ENCODE data around the gene PCDHGC5.

Gene PCDHGC5

DNA sequence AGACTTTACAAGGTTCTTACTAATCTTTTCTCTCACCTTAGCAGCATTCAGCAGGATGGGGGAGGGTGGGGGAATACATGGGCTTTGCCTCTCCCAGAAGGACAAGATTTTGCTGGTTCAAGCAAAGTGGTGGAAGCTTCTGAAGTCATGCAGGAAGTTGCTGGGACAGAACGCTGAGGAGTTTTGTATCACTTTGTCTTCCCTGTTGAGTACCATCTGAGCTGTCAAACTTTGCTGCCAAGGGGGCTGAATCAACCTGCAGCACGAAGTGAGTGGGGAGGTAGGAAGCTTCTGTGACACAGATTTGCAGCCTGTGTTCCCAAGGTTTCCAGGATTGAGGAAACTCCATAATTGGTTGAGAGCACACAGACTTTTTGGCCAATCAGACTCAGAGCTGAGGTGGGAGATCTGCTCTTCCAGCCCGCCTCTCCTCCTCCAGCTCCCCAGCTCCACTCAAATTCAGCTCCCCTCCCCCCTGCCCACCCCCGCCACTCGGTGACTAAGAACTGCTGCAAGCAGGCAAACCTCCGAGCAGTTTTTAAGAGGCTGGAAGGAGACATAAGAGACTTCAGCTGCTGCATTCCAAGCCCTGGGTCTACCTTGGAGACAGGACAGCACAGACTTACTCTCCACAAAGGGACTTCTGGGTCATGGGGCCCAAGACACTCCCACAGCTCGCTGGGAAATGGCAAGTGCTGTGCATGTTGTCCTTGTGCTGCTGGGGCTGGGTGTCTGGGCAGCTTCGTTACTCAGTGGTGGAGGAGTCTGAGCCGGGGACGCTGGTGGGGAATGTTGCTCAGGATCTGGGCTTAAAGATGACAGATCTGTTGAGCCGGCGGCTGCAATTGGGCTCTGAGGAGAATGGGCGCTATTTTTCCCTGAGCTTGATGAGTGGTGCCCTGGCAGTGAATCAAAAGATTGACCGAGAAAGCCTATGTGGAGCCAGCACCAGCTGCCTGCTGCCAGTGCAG is at the start of gene PCDHGC5:
Gene PCDHGC5 (plus strand): TSS at position 491 of the 971 bp plus-strand sequence. CDS start 160 bp downstream, at position 651.
- H3K27ac ChIP-seq (ENCODE audit: low read length) = no peak within 1 kb of the TSS
- no peak for DNase-seq (ENCODE audit: low read depth, low spot score)
- H3K27me3 ChIP-seq (ENCODE audit: control insufficient read depth, insufficient read depth, low read length) = peaks cover 19% of the 10 kb centered on the region; the same call in 1 of the 2 replicates
- H3K9me3 ChIP-seq (ENCODE audit: control insufficient read depth, insufficient read depth, low read length) = no peaks in the 10 kb centered on the region
- H3K4me3 ChIP-seq (ENCODE audit: low read length) = no peak within 1 kb of the TSS
- WGBS (ENCODE audit: insufficient coverage, insufficient read length) = no CpG with 5 or more reads among the region's 14 CpGs
- H3K36me3 ChIP-seq (ENCODE audit: control insufficient read depth, insufficient read depth, low read length) = no peaks in the 10 kb centered on the region; the same call in 1 of the 2 replicates
- H3K4me1 ChIP-seq (ENCODE audit: control insufficient read depth, insufficient read depth, low read length) = peaks cover 4% of the 10 kb centered on the region

DNA sequence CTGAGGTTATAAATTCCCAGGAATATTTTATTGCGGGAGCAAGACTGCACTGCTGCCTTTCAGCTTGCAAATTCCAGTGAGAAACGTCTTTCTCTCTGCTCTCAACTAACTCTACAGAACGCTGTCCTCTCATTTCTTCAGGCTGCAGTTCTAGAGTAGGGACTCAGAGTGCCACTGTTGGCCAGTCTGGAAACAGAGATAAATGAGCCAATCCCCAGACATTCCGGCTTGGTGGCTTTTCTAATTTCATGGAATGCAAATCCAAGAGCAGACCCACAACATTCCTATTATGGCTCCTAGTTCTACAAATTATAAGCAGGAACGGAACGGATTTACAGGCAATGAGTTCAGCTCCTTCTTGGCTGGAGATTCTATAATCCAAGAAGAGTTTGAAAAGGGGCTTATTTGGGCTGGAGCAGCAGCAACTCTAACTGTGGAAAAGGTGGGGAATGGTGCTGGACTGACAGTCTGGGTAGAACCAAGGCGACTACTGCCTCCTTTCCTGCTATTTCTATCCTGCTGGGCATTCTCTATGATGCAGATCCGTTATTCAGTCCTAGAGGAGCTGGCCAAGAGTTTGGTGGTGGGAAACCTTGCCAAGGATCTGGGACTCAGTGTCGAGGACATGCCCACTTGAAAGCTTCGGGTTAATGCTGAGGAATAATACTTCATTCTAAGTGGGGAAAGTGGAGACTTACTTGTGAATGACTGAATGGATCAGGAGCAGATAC is 49.3 kb upstream of the PCDHGC5 start:
- DNase-seq (ENCODE audit: low read depth, low spot score) = no peak
- peaks cover 1% of the 10 kb centered on the region; the same call in 1 of the 2 replicates for H3K4me1 ChIP-seq (ENCODE audit: control insufficient read depth, insufficient read depth, low read length)
- no peaks in the 10 kb centered on the region for H3K9me3 ChIP-seq (ENCODE audit: control insufficient read depth, insufficient read depth, low read length)
- no peak overlapping the region for H3K27ac ChIP-seq (ENCODE audit: low read length)
- no peaks in the 10 kb centered on the region for H3K27me3 ChIP-seq (ENCODE audit: control insufficient read depth, insufficient read depth, low read length)
- WGBS (ENCODE audit: insufficient coverage, insufficient read length) = no CpG with 5 or more reads among the region's 10 CpGs
- H3K4me3 ChIP-seq (ENCODE audit: low read length) = no peak overlapping the region
- no peaks in the 10 kb centered on the region; the same call in 1 of the 2 replicates for H3K36me3 ChIP-seq (ENCODE audit: control insufficient read depth, insufficient read depth, low read length)

DNA sequence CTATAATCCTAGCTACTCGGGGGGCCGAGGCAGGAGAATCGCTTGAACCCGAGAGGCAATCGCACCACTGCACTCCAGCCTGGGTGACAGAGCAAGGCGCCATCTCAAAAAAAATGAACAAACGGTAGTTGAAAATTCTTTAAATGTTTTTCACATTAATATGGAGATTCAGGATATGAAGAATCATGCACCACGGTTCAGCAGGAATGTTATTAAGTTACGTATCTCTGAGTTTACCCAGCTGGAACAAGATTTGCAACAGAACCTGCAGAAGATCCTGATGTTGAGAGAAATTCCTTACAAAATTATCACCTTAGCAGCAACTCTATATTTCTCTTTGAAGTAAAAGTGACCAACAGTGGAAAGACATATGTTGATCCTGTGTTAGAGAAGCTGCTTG is 48.5 kb upstream of the PCDHGC5 start:
- no CpG with 5 or more reads among the region's 9 CpGs for WGBS (ENCODE audit: insufficient coverage, insufficient read length)
- Histone ChIP-seq H3K4me3 (ENCODE audit: low read length) (no peak overlapping the region), H3K9me3 (ENCODE audit: control insufficient read depth, insufficient read depth, low read length) (no peaks in the 10 kb centered on the region), H3K27me3 (ENCODE audit: control insufficient read depth, insufficient read depth, low read length) (no peaks in the 10 kb centered on the region), H3K27ac (ENCODE audit: low read length) (no peak overlapping the region), H3K4me1 (ENCODE audit: control insufficient read depth, insufficient read depth, low read length) (peaks cover 1% of the 10 kb centered on the region; the same call in 1 of the 2 replicates), H3K36me3 (ENCODE audit: control insufficient read depth, insufficient read depth, low read length) (no peaks in the 10 kb centered on the region; the same call in 1 of the 2 replicates)
- DNase-seq (ENCODE audit: low read depth, low spot score) = no peak

DNA sequence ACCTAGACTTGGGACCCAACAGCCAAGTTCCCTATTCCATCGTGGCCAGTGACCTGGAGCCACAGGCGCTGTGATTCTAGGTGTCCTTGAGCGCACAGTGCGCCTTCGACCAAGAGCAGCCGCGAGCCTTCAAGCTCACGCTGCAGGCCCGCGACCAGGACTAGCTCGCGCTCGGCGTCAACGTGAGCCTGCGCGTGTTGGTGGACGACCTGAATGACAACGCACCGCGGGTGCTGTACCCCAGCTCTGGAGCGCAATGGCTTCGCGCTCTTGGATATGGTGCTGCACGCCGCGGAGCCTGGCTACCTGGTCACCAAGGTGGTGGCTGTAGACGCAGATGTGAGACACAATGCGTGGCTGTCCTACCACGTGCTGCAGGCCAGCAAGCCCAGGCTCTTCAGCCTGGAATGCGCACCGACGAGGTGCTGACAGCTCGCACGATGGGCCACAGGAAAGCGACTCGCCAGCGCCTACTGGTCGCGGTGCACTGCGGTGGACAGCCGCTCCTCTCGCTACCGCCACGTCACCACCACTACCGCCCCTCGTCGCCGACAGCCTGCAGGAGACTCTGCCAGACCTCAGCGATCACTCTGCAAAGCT is 47.2 kb upstream of the PCDHGC5 start:
- H3K27ac ChIP-seq (ENCODE audit: low read length) = no peak overlapping the region
- H3K36me3 ChIP-seq (ENCODE audit: control insufficient read depth, insufficient read depth, low read length) = no peaks in the 10 kb centered on the region; the same call in 1 of the 2 replicates
- H3K9me3 ChIP-seq (ENCODE audit: control insufficient read depth, insufficient read depth, low read length) = no peaks in the 10 kb centered on the region
- peaks cover 1% of the 10 kb centered on the region; the same call in 1 of the 2 replicates for H3K4me1 ChIP-seq (ENCODE audit: control insufficient read depth, insufficient read depth, low read length)
- DNase-seq (ENCODE audit: low read depth, low spot score) = no peak
- no peak overlapping the region for H3K4me3 ChIP-seq (ENCODE audit: low read length)
- no CpG with 5 or more reads among the region's 50 CpGs for WGBS (ENCODE audit: insufficient coverage, insufficient read length)
- H3K27me3 ChIP-seq (ENCODE audit: control insufficient read depth, insufficient read depth, low read length) = no peaks in the 10 kb centered on the region

DNA sequence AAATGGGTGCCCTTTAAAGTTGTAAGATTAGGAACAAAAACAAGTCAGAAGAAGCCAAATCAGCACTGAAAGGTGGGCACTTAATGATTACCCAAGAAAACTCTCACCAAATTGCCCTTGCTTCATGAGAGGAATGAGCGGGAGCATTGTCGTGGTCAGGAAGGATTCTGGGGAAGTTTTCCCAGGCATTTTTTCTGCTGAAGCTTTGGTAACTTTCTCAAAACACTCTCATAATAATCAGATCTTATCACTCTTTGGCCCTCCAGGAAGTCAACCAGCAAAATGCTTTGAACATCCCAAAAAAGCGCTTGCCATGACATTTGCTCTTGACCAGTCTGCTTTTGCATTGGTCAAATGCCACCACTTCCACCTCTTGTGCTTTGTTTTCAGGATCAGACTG is 23.5 kb upstream of the PCDHGC5 start:
- no peak for DNase-seq (ENCODE audit: low read depth, low spot score)
- H3K27ac ChIP-seq (ENCODE audit: low read length) = no peak overlapping the region
- WGBS (ENCODE audit: insufficient coverage, insufficient read length) = no CpG with 5 or more reads among the region's 3 CpGs
- no peaks in the 10 kb centered on the region for H3K36me3 ChIP-seq (ENCODE audit: control insufficient read depth, insufficient read depth, low read length)
- H3K9me3 ChIP-seq (ENCODE audit: control insufficient read depth, insufficient read depth, low read length) = no peaks in the 10 kb centered on the region
- H3K27me3 ChIP-seq (ENCODE audit: control insufficient read depth, insufficient read depth, low read length) = no peaks in the 10 kb centered on the region
- no peak overlapping the region for H3K4me3 ChIP-seq (ENCODE audit: low read length)
- no peaks in the 10 kb centered on the region for H3K4me1 ChIP-seq (ENCODE audit: control insufficient read depth, insufficient read depth, low read length)

DNA sequence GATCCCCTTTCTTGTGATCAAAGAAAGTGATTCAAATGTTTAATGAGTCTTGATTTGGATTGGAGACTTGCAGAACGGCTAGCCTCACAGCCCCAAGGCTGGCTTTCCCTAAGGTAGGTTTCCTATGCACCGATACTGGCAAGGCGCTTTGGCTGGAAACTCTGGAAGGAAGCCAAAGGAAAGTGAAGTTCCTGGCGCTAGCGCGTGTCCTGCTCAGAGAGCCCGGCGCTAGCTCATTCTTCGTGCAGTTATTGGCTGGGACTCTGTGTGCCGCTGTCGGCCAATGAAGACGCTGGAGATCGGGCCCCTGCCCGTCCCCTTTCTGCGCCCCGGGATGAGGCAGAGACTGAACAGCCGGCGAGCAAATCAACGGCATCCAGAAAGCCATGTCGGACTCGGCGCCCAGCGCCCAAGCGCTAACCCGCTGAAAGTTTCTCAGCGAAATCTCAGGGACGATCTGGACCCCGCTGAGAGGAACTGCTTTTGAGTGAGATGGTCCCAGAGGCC is 13.2 kb upstream of the PCDHGC5 start, which contains the start of gene PCDHGC3:
Gene PCDHGC3 (plus strand): TSS at position 342 of the 507 bp plus-strand sequence. CDS start 151 bp downstream, at position 493.
- H3K27ac ChIP-seq (ENCODE audit: low read length) = no peak within 1 kb of the TSS
- no peaks in the 10 kb centered on the region for H3K9me3 ChIP-seq (ENCODE audit: control insufficient read depth, insufficient read depth, low read length)
- WGBS (ENCODE audit: insufficient coverage, insufficient read length) = no CpG with 5 or more reads among the region's 28 CpGs
- H3K4me3 ChIP-seq (ENCODE audit: low read length) = peak within 1 kb of the TSS; percentile 49; the same call in 1 of the 2 replicates
- no peak for DNase-seq (ENCODE audit: low read depth, low spot score)
- H3K27me3 ChIP-seq (ENCODE audit: control insufficient read depth, insufficient read depth, low read length) = peaks cover 13% of the 10 kb centered on the region; the same call in 1 of the 2 replicates
- no peaks in the 10 kb centered on the region for H3K4me1 ChIP-seq (ENCODE audit: control insufficient read depth, insufficient read depth, low read length)
- peaks cover 3% of the 10 kb centered on the region; the same call in 1 of the 2 replicates for H3K36me3 ChIP-seq (ENCODE audit: control insufficient read depth, insufficient read depth, low read length)

DNA sequence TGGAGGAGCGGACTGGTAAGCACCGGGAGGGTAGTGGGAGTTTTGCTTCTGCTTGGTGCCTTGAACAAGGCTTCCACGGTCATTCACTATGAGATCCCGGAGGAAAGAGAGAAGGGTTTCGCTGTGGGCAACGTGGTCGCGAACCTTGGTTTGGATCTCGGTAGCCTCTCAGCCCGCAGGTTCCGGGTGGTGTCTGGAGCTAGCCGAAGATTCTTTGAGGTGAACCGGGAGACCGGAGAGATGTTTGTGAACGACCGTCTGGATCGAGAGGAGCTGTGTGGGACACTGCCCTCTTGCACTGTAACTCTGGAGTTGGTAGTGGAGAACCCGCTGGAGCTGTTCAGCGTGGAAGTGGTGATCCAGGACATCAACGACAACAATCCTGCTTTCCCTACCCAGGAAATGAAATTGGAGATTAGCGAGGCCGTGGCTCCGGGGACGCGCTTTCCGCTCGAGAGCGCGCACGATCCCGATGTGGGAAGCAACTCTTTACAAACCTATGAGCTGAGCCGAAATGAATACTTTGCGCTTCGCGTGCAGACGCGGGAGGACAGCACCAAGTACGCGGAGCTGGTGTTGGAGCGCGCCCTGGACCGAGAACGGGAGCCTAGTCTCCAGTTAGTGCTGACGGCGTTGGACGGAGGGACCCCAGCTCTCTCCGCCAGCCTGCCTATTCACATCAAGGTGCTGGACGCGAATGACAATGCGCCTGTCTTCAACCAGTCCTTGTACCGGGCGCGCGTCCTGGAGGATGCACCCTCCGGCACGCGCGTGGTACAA is 12.6 kb upstream of the PCDHGC5 start:
- DNase-seq (ENCODE audit: low read depth, low spot score) = no peak
- Histone ChIP-seq H3K9me3 (ENCODE audit: control insufficient read depth, insufficient read depth, low read length) (no peaks in the 10 kb centered on the region), H3K36me3 (ENCODE audit: control insufficient read depth, insufficient read depth, low read length) (peaks cover 3% of the 10 kb centered on the region; the same call in 1 of the 2 replicates), H3K27ac (ENCODE audit: low read length) (no peak overlapping the region), H3K4me3 (ENCODE audit: low read length) (peak overlapping the region; percentile 49; the same call in 1 of the 2 replicates), H3K27me3 (ENCODE audit: control insufficient read depth, insufficient read depth, low read length) (peaks cover 13% of the 10 kb centered on the region; the same call in 1 of the 2 replicates), H3K4me1 (ENCODE audit: control insufficient read depth, insufficient read depth, low read length) (no peaks in the 10 kb centered on the region)
- no CpG with 5 or more reads among the region's 58 CpGs for WGBS (ENCODE audit: insufficient coverage, insufficient read length)

DNA sequence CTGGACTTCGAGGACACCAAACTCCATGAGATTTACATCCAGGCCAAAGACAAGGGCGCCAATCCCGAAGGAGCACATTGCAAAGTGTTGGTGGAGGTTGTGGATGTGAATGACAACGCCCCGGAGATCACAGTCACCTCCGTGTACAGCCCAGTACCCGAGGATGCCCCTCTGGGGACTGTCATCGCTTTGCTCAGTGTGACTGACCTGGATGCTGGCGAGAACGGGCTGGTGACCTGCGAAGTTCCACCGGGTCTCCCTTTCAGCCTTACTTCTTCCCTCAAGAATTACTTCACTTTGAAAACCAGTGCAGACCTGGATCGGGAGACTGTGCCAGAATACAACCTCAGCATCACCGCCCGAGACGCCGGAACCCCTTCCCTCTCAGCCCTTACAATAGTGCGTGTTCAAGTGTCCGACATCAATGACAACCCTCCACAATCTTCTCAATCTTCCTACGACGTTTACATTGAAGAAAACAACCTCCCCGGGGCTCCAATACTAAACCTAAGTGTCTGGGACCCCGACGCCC is 11.8 kb upstream of the PCDHGC5 start:
- no peak for DNase-seq (ENCODE audit: low read depth, low spot score)
- Histone ChIP-seq H3K4me3 (ENCODE audit: low read length) (no peak overlapping the region), H3K4me1 (ENCODE audit: control insufficient read depth, insufficient read depth, low read length) (no peaks in the 10 kb centered on the region), H3K27ac (ENCODE audit: low read length) (no peak overlapping the region), H3K27me3 (ENCODE audit: control insufficient read depth, insufficient read depth, low read length) (peaks cover 13% of the 10 kb centered on the region; the same call in 1 of the 2 replicates), H3K9me3 (ENCODE audit: control insufficient read depth, insufficient read depth, low read length) (no peaks in the 10 kb centered on the region), H3K36me3 (ENCODE audit: control insufficient read depth, insufficient read depth, low read length) (peaks cover 3% of the 10 kb centered on the region; the same call in 1 of the 2 replicates)
- no CpG with 5 or more reads among the region's 24 CpGs for WGBS (ENCODE audit: insufficient coverage, insufficient read length)

DNA sequence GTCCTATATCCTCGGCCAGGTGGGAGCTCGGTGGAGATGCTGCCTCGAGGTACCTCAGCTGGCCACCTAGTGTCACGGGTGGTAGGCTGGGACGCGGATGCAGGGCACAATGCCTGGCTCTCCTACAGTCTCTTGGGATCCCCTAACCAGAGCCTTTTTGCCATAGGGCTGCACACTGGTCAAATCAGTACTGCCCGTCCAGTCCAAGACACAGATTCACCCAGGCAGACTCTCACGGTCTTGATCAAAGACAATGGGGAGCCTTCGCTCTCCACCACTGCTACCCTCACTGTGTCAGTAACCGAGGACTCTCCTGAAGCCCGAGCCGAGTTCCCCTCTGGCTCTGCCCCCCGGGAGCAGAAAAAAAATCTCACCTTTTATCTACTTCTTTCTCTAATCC is 11.1 kb upstream of the PCDHGC5 start:
- H3K27me3 ChIP-seq (ENCODE audit: control insufficient read depth, insufficient read depth, low read length) = peaks cover 13% of the 10 kb centered on the region; the same call in 1 of the 2 replicates
- peaks cover 3% of the 10 kb centered on the region; the same call in 1 of the 2 replicates for H3K36me3 ChIP-seq (ENCODE audit: control insufficient read depth, insufficient read depth, low read length)
- no peak for DNase-seq (ENCODE audit: low read depth, low spot score)
- H3K4me1 ChIP-seq (ENCODE audit: control insufficient read depth, insufficient read depth, low read length) = no peaks in the 10 kb centered on the region
- no peak overlapping the region for H3K27ac ChIP-seq (ENCODE audit: low read length)
- no CpG with 5 or more reads among the region's 13 CpGs for WGBS (ENCODE audit: insufficient coverage, insufficient read length)
- no peaks in the 10 kb centered on the region for H3K9me3 ChIP-seq (ENCODE audit: control insufficient read depth, insufficient read depth, low read length)
- no peak overlapping the region for H3K4me3 ChIP-seq (ENCODE audit: low read length)

Measured in iPS DF 6.9 (cell line).